HEK293T (cell line): Measurements from ENCODE around the gene SELENOH.

Experiments
- BHLHE40 ChIP-seq: fragments of 450-650 bp; IDR thresholded peaks from 2 replicates; pipeline ENCODE4 v1.6.1; 2016; ENCODE audit warnings: mild to moderate bottlenecking, moderate library complexity, borderline replicate concordance
- FOXK2 ChIP-seq: fragments of 450-650 bp; IDR thresholded peaks from 2 replicates; pipeline ENCODE4 v1.6.1; 2016; ENCODE audit warnings: mild to moderate bottlenecking

GRCh38 chr11:57792060-57792541 lies 50.8 kb downstream of the SELENOH start:
- TF ChIP-seq BHLHE40 (no peak), FOXK2 (no peak)
